Stimulated activated naive CD4-positive, alpha-beta T cell treated with Interleukin-2 at 50 U/mL for 16 hours (primary cell): ENCODE data around the gene CYS1.
"Not testable (repeated sequence)": the region's sequence is repeated elsewhere in the genome, so short reads cannot be mapped to it uniquely, and the experiment has no call there.

Experiments
- DNase-seq: peaks from one replicate; lab custom pipeline; 2025; lab: John Stamatoyannopoulos, UW

Gene CYS1

DNA sequence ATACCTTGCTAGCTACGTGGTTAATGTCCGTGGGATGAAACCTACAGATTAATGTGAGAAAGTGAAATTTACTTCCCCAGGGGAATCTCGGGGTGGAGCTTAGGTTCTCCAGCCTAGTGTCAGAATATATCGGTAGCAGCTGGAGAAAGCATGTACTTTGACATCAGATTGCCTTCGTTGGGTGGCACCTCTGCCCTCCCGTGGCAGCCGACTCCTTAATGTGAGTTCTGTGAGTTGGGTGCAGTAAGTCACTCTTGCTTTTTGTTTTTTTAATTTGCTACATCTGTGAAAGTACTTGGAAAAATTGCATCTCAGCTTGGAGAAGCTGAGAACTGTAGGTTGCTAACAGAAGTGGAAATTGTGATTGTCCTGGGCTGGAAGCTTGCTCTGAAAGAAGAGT lies 33.3 kb downstream of the CYS1 start:
- DNase-seq, result no peak

DNA sequence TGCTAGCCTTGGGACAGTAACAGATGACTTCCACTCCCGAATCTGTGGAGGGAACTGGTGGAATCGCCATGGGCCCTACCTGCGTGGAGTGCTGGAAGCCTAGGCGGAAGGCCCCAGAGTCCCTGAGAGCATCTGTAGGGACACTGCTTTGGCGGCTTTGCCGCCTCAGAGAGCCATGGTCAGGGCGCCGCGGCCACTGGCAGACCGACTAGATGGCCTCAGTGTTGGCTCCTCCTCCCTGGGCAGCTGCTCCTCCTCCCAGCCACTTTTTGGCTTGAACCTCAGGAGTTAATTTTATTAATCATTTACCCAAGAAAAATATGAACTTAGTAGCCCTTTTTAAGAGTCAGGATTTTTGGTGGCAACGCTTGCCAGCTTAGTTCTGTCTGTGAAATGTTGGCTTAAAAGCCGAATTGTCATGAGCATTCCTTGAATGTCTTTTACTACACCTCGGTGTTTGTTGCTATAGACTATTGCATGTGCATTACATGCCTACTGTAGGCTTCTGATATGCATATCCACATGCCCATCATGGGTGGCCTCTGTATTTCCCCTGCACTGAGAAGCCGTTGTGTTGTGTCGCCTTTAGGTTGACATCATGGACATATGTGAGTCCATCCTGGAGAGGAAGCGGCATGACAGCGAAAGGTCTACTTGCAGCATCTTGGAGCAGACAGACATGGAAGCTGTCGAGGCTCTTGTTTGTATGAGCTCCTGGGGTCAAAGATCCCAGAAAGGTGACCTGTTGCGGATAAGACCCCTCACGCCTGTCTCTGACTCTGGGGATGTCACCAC lies 34.5 kb downstream of the CYS1 start:
- DNase-seq, result no peak

DNA sequence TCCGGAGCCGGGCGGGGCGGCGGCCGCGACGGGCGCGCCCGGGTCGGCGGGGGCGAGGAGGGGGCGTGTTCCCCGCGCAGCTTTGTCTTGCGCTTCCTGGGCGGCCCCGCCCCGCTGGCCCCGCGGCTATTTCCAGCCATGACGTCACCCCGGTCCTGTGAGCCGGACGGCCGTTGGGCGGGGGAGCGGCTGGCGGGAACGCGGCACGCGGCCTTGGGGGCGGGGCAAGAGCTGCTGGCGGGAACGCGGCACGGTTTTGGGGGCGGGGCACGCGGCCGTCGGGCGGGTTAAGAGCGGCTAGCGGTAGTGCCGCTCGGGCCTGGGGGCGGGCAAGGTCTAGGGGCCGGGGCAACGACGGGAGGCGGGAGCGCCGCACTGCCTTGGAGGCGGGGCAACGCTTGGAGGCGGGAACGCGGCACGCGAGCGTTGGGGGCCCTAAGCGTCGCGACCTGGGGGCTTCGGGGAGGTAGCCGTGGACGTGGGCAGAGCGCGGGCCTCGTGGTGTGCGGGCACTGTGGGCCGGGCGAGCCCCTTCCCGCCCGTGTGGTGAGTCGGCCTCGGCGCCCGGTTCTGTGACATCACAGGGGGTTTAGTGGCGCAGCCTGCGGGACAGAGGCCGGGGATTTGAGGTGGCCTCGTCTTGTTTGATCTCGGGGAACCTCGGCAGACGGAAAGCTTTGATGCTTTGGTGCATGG lies 36.2 kb downstream of the CYS1 start:
- DNase-seq, result peak; percentile 92

DNA sequence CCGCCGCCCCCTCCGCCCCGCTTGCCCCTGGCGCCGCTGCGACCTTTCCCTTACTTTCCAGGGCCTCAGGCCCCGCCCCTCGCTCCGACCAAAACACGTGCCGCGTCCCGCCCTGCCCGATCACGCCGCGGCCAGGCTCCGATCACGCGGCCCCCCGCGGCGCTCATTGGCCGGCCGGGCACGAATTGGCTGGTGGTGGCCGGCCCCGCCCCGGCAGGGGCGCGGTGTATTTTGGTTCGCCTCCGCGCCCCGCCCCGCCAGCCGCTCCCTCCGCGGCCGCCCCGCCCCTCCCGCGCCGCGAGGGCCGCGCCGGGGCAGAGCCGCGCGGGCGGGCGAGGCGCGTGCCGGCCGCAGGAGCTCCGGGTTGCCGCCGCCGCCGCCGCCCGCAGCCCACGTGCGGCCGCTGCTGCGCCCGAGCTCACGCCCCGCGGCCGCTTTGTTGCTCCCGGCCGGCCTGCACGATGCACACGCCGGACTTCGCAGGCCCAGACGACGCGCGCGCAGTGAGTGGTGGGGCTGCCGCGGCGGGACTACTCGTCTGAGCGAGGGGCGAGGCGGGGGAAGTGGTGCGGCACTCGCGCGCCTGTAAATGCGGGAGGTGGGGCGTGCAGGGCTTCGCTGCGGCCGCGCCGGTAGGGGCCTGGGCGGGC lies 36.8 kb downstream of the CYS1 start, which contains the start of gene KLF11:
Gene KLF11, plus strand, starts transcription at position 295 of the 650 bp plus-strand sequence. Its CDS starts 167 bp downstream, at position 462.
- DNase-seq, result peak; percentile 83

DNA sequence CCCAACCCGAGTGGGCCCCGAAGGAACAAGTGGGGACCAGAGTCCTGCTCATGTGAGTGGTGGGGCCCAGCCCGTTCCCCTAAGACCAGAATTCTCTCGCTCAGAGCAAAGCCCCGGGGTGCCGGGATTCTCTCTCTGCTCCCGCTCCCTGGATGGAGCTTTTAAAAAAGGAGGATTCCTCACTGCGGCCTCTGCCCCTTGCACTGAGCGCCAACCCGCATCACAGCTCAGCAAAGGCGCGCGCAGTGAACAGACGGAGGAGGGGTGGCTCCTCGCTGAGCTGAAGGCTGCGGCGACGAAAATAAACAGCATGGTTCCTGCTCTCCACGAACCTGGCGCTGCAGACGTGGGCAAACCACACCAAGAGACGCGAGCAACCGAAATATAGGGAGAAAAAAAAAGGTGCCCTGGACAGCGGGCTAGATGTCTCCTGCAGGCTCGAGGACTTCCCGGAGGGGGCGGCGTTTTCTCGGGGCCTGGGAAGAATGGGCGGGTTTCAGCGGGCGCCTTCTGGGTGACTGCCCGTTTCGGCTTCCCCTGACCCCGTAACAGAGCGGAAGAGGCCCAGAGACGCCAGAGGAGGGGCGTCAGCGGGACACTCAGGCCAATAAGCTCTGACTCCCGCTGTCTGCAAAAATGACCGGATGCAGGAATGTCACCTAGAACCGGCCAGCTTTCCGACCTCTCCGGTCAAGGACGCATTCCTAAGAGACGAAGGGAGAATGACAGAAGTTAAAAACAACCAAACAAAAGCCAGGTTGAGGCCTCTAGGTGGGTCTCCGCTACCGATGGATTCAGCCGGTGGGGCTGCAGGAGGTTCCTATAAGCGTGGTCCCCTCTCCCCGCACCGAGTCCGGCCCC lies 37.7 kb downstream of the CYS1 start:
- DNase-seq, result peak; percentile 50

DNA sequence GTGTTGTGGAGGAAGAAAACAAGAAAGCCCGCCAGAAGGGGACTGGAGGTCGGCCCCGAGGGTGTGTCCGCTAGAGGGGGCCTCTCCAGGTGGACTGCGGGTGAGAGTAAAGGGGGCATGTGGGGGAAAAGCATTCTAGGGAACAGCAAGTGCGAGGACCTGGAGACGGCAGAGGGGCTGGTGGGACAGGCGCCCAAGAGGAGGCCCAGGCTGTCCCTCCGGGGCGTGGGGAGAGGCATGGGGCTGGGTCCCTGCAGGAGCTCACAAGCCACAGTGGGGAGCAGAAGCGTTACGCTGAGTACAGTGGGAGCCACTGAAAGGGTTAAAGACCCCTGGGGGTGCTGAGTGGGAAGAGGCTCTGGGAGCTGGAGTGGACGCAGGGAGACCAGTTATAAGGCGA lies 38.5 kb downstream of the CYS1 start:
- no peak for DNase-seq

DNA sequence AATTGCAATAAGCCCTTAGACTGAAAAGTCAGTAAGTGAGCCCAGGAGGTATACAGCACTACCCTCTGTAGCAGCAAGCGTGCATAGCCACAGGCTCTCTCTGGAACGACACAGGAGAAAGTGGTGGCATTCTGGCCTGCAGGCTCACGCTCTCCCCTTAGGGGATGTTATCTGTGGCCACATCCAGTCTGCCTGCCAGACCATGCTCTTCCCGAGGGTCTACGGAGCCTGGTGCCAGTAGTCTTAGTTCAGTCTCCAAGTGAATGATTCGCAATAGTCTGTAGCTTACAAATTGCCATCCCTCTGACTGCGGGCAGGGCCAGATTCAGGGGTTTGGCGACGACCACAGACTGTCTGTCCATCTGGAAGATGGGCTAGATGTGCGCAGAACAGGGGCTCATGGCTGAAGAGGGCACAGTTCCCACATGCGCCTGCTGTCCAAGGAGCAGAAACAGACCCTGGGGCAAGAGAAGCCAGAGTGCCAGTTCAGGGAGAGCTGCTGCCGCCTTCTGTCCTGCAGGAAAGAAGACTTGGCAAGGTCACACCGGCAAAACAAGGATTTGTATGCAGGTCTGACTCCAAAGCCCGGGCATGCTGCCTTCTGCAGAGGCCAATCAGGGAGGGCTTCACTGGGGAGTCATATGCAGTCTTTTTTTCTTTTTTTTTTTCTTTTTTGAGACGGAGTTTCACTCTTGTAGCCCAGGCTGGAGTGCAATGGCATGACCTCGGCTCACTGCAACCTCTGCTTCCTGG lies 40.4 kb downstream of the CYS1 start:
- DNase-seq, result no peak

DNA sequence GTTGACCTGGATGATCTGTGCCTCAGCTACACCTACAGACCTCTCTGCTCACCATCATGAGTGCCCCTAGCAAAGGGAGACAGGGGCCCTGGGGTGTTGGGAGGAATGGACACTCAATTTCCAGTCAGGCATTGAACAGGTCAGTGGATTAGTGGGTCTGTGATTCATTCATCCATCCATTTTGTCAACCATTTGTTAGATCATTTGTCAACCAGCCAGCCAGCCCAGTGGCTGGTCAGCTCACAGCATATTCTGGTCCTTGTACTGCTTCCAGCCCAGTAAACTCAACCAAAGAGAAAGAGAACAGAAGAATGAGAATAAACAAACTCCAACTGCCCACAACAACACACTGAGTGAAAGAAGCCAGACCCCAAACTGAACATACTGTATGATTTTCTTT lies 41.5 kb downstream of the CYS1 start:
- no peak for DNase-seq

DNA sequence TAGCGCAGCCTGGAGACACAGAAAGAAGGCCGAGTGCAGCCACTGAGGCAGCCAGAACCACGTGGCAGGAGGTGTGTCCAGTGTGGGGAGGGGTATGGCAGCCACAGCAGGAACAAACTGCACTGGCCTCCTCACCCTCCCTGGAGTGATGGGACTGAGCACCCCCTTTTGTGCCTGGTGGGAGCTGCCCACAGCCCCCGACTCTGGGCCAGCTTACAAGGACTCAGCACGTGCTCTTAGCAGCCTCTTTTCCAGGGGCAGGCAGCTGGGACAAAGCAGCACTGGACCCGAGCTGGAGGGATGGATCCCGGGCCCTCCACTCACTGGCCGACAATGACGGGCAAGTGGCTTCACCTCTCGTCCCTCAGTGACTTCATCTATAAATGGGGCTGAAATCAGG lies 42.1 kb downstream of the CYS1 start:
- no peak for DNase-seq

DNA sequence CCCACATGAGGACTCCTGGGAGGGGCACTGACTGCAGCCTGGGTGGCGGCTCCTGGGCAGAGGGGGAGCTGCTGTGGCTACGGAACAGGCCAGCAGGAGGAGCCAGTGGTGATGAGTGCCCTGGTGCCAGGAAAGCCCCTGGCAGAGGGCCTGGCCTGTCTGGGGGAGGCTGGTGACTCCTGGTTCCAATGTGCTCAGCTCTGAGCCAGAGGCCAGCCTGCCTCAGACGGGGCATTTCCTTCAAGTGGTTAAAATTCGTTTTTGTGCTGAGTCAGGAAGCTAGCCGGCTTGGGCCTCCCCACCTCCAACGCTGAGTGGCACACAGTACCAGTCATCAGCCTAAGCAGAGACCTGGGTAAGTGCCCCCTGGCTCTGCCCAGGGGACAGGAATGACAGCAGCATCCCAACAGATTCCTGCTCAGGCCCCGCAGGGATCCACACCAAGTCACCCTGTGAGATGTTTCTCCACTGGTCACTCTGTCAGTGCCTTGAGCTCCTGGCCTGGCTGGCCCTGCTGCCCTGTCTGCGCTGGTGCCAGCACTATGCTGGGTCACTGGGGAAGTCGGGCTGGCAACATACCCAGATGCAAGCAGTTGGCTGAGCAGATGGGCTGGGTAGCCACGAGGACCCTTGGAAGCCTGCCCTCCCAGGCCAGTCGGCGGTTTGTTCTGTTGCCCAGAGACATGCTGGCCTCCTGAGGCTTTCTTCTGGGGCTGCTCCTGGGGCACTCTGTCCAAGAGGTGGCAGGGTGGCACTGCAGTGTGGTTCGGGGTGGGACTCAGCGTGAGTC lies 43.9 kb downstream of the CYS1 start:
- DNase-seq, result peak; percentile 50

DNA sequence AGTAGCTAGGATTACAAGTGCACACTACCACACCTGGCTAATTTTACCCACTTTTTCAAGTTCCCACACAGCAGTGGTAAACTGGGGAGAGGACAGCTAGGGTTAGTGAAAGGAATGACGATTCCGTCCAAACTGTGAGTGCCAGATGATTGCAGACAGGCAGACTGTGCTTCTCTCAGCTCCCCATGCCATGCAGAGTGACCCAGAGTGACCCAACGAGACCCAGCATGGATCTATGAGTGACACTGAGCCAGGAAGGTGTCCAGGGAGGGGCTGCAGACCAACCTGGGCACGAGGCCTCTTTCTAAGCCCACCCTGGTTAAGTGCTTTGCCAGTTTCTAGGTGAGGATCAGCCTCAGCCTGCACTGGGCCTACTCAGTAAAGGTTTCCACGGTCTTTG lies 44.6 kb downstream of the CYS1 start:
- DNase-seq, result no peak

DNA sequence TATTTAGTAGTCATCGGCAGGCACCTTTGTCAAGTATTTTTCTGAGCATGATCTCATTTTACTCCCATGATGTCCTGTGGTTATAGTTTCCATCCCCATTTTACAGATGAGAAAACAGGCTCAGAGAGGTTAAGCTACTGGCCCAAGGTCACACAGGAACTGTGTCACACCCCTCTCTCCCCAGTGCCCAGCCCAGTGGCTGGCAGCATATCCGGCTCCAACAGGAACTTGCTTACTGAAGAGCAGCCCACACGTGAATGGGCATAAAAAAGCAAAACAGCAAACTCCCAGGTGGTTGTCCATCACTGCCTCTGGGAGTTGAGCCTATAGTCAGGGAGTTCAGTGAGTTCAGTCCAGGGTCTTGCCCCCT lies 45.2 kb downstream of the CYS1 start:
- no peak for DNase-seq

DNA sequence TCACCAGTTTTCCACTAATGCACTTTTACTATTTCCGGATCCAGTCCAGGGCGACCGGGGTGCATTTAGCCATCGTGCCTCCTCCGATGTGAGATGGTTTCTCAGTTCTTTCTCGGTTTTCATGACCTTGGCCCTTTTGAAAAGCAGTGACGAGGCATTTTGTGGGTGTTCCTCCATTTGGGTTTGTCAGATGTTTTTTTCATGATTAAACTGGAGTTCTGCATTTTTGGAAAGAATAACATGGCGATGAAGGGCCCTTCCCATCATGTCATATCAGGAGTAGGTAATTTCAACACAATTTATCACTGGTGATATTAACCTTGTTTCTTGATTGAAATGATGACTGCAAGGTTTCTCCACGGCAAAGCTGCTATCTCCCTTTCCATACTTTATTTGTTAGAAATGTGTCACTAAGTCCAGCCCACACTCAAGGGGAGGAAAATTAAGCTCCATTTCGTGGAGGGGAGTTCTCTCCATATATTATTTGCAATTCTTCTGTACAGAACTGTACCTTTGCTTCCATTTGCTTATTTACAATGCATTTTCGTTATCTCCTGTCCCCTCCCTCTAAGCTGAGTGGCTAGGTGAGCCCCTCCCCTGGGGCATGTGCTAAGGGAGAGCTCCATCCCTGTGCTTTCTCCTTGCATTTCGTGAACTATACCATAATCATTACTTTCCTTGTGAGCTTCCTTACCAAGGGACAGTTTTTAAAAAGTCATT lies 45.7 kb downstream of the CYS1 start:
- DNase-seq, result no peak

DNA sequence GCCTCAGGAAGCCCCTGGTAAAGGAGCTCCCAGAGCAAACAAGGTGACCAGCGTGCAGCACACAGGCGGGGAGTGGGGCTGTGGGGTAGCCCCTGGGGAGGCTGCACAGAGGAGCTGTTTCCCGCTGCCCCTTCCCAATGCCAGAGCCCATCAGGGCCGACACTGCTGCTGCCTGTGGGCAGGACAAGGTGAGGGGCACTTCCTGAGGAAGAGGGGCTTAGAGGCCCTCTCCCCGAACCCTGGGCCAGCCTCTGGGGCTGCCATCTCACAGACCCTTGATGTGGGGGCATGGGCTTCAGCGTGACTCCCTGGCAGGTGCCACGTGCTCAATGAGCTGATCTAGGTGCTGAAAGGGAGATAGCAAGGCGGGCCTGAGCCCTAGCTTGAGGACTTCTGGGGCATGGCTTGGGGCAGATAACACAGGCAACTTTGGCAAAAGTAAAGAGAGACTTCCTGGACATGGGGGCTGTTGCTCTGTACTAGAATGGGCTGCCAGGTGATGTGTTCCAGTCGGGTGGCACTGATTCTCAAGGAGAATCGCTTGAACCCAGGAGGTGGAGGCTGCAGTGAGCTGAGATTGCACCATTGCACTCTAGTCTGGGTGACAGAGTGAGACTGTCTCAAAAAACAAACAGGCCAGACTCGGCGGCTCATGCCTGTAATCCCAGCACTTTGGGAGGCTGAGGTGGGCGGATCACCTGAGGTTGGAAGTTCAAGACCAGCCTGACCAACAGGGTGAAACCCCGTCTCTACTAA lies 46.8 kb downstream of the CYS1 start:
- DNase-seq, result no peak

DNA sequence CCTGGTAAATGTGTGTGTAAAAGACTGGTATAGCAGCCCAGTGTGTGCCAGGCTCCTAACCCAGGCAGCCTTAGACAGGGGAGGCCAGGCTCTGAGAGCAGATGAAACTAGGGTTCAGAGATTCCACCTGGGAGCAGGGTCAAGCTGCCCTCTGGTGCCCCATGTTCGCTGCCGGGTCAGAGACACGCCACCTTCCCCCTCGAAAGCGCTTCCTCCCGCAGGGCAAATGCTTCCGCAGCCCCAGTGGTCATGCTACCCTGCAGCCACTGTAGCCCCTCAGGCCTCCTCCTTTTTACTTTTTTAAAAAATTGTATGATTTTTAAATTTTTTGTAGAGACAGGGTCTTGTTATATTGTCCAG lies 47.5 kb downstream of the CYS1 start:
- no peak for DNase-seq

DNA sequence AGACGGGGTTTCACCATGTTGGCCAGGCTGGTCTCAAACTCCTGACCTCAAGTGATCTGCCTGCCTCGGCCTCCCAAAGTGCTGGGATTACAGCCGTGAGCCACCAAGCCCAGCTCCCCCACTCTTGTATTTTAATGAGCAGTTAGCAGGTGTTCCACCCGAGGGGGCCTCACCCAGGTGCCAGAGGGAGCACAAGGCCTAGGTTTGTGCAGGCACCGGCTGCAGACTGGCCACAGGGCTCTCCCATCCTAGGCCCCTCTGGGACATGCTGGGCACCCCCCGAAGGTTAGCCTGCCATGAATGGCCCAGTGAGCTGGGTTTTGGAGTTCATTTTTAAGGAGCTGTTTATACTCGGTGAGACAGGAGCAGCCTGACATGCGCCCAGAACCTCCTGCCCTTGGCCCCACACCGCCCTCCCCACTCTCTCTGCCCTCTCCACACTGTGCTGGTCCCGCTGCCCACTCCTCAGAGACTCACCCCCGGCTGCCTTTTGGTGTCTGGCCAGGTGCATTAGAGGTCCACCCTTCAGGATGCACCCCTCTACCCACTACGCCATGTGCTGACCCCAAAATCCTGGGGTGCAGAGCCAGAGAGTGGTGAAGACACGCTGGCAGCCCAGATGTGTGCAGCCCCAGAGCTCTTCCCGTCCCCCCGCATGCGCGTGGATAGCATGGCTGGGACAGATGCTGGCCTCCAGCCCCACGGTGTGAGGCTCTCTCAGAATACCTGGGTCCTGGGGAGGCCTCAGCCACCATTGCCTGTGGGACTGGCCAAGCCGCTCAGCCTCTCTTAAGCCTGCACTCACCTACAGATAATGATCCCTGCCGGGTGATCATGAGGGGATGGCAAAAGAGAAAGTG lies 48.1 kb downstream of the CYS1 start:
- DNase-seq, result no peak

DNA sequence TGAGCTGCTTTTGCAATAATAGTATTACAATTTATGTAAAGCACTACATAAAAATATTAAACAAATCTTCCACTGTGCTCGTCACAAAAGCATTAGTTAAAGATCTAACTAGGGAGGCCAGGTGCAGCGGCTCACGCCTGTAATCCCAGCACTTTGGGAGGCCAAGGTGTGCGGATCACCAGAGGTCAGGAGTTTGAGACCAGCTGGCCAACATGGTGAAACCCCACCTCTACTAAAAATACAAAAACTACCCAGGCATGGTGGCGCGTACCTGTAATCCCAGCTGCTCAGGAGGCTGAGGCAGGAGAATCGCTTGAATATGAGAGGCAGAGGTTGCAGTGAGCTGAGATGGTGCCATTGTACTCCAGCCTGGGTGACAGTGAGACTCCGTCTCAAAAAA lies 49.4 kb downstream of the CYS1 start:
- not testable (repeated sequence) for DNase-seq

DNA sequence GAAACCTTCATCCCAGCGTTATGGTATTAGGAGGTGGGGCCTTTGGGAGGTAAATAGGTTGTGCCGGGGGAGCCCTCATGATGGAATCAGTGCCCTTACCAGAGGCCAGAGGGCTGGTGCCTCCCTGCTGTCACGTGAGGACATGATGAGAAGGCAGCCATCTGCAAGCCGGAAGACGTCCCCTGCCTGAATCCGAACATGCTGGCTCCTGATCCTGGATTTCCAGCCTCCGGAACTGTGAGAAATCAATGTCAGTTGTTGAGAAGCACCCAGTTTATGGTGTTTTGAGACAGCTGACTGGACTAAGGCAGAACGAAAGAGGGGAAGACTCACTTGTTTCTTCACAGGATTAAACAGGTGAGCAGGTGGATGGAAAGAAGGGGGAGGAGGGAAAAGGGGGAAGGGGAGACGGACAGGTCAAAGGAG lies 49.9 kb downstream of the CYS1 start:
- no peak for DNase-seq
